ENCODE data around the gene CPN2. TPM values are rescaled to one million over a fixed set of nuclear protein-coding genes. Genes with fewer than 3 reads are reported as not detected.

CPN2 gene
- total and polyA plus RNA-seq, 10 of the 15 experiments (the other 5 are each of a cell fraction or from before 2014, with no cell fraction given), result not detected

GRCh38 chr3:194318511-194319161 lies 32.5 kb downstream of the CPN2 start (continued):
- TF ChIP-seq CTCF (IDR thresholded peaks at IDR 0.05 in 2 of 3, conservative IDR thresholded peaks at IDR 0.05 in 1 of 3; ENCODE audit: control insufficient read depth in 2 of 3, extremely low read depth in 1 of 3, insufficient read depth in 1 of 3, low read depth in 3 of 3, low read length in 3 of 3) (no peak), USF2 (IDR thresholded peaks at IDR 0.05; ENCODE audit: borderline replicate concordance, low read depth, low read length) (no peak), MEF2B (IDR thresholded peaks at IDR 0.05; ENCODE audit: partially characterized antibody, poor library complexity, severe bottlenecking) (no peak), ZNF687 (IDR thresholded peaks at IDR 0.05) (no peak), SKIL (IDR thresholded peaks at IDR 0.05; ENCODE audit: low read depth, poor library complexity, severe bottlenecking) (no peak), HDAC2 (IDR thresholded peaks at IDR 0.05) (no peak), SPI1 (IDR thresholded peaks at IDR 0.05; ENCODE audit: borderline replicate concordance, insufficient read depth, low read depth, low read length) (no peak), USF1 (IDR thresholded peaks at IDR 0.05; ENCODE audit: borderline replicate concordance, extremely low read length, insufficient read depth, low read depth, low read length) (no peak), GABPA (IDR thresholded peaks at IDR 0.05; ENCODE audit: low read depth) (no peak)
